HG02798 (cell line): ENCODE measurements around the gene UPF3B.
"Not testable (repeated sequence)": the region's sequence is repeated elsewhere in the genome, so short reads cannot be mapped to it uniquely, and the experiment has no call there.

ENCODE experiments used
- ATAC-seq: cut with Tn5 transposase; IDR thresholded peaks from one replicate; pipeline ENCODE4 v1.9.1; 2021; ENCODE audit warnings: mild to moderate bottlenecking; ENCODE audit not compliant: unreplicated experiment, poor library complexity

UPF3B gene

GRCh38 chrX:119852382-119853353, at the start of gene UPF3B:
TSS of gene UPF3B (minus strand) at chrX:119852963. CDS start at chrX:119852928, 35 bp downstream.
- peak; percentile 99 for ATAC-seq

DNA sequence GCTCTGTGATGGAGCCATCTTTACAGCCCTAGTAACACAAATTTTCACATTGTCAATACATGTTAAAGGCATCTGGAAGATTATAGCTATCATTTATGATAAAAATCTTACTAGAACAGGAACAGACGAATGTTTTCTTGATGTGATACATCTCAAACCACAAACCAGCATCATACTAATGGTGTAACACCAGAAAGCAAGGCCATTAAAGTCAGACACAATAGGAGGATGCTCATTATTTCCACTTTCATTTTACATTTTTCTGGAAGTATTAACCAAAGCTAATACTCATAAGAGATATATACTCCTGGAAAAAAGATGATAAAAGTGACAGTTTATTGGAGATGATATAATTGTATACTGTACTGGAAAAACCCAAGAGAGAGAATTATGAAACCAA, 48.2 kb upstream of the UPF3B start:
- ATAC-seq, result no peak

- no peak for ATAC-seq
Measured at GRCh38 chrX:119899125-119899524, 46.4 kb upstream of the UPF3B start.

- ATAC-seq, result no peak
Measured at GRCh38 chrX:119895843-119896326, 43.1 kb upstream of the UPF3B start, which contains the start of gene AKAP14. TSS of gene AKAP14 (plus strand) at chrX:119895893. CDS start at chrX:119903224, 7,331 bp downstream.

DNA sequence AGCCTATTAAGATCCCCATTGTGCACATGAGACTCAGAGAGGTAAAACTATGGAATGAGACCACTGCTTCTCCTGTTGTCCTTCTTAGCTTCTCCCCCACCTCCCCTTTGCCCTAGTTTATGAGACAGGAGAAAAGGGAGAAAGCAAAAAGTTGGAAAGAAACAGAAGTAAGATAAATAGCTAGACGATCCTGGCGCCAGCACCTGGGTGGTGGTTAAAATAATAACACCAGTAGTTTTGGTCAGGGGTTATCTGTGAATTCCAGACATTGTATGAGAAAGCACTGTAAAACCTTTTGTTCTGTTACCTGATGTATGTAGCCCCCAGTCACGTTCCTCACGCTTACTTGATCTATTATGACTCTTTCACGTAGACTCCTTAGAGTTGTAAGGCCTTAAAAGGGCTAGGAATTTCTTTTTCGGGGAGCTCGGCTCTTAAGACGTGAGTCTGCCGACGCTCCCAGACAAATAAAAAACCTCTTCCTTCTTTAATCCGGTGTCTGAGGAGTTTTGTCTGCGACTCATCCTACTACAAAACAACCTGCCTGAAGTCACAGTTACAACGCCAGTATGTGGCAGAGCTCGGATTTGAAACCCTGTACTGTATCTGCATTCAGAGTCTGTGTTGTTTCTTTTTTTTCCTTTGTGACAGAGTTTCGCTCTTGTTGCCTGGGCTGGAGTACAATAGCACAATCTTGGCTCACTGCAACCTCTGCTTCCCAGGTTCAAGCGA, 39.4 kb upstream of the UPF3B start:
- not testable (repeated sequence) for ATAC-seq

GRCh38 chrX:119890626-119891025, 37.9 kb upstream of the UPF3B start:
- not testable (repeated sequence) for ATAC-seq

GRCh38 chrX:119887721-119888425, 35.1 kb upstream of the UPF3B start:
- ATAC-seq, result peak; percentile 79

GRCh38 chrX:119885554-119886428, 33.0 kb upstream of the UPF3B start:
- no peak for ATAC-seq

DNA sequence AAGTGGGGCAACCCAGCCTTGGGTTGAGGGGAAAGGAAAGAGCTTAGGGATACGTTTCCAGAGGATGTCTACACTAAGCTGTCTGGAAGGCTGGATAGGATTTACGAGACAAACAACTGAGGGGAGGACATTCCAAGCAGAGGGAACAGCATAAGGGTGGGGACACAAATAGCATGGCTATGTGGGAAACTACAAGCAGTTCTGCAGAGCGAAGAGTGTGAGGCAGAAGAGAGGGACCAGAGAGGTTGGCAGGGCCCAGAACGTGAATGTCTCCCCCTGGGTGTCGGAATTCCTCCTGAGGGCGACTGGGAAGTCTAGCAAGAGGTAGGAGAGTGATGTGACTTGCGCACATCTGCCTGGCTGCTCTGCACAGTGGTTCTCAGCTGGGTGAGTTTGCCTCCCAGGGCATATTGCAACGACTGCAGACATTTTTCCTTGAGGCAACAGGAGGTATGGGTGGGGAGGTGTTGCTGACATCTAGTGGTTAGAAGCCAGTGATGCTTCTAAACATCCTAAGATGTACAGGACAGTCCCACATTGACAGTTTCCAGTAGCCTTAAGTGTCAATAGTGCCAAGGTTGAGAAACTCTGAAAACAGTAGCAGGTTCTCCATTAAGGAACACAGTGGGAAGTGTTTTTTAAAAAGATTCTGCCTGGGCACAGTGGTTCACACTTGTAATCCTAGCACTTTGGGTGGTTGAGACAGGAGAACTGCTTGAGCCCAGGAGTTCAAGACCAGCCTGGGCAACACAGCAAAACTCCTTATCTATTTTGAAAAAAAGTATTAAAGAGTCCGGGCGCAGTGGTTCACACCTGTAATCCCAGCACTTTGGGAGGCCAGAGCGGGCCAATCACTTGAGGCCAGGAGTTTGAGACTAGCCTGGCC, 28.0 kb upstream of the UPF3B start:
- ATAC-seq, result peak; percentile 81

- ATAC-seq, result no peak
Measured at GRCh38 chrX:119880076-119880475, 27.3 kb upstream of the UPF3B start.

DNA sequence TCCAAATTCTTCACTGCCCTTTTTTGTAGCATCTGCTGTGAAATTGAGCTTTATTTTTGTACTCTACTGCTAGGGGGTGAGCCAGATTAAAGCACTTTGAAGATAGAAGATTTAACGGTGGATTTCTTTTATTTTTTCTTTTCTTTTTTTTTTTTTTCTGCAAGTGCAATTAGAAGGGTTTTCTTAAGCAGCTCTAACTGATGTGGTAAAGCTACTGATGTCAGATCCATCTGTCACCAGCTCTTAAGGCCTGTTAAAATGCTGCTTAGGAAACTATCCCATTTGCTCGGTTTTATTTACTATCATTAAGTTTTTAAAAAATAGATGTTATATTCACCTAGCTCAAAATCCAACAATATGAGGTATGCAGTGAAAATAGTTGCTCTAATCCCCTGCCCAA, 26.0 kb upstream of the UPF3B start:
- ATAC-seq, result no peak

DNA sequence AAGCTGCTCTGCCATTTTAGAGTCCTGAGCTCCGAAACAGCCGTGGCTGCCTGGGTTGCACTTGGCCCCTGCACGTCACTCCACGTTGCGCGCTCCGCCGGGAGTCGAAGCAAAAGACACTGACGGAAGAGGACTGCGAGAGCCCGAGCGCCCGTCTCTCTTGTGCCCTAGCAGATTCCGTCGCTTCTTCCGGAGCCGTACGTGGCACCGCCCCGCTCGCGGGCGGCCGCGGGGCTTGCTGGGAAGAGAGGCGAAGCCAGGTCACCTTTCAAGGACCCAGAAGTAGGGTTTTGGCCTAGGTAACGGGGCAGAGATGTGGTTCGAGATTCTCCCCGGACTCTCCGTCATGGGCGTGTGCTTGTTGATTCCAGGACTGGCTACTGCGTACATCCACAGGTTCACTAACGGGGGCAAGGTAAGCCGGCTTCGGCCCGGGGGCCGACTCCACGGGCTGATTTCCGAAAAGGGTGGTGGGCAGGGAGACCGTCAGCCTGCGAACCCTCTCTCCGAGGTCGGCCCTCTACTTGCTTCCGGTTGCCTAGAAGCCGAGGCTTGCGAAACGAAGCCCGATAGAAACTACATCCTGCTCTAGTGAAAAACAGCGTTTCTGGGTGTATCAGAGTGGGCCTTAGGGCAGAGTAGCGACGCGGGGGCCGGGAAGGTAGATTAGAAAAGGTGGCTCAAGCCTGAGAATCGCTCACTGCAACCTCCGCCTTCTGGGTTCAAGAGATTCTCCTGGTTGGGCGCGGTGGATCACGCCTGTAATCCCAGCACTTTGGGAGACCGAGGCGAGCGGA, 19.0 kb upstream of the UPF3B start, which contains the start of the genes NDUFA1 and RNF113A:
TSS of gene NDUFA1 (plus strand) at position 234 of the 797 bp plus-strand sequence. CDS start at position 314, 80 bp downstream.
TSS of gene RNF113A (minus strand) at position 135 of the 797 bp plus-strand sequence. CDS start at position 15, 120 bp downstream.
- peak; percentile 96 for ATAC-seq

DNA sequence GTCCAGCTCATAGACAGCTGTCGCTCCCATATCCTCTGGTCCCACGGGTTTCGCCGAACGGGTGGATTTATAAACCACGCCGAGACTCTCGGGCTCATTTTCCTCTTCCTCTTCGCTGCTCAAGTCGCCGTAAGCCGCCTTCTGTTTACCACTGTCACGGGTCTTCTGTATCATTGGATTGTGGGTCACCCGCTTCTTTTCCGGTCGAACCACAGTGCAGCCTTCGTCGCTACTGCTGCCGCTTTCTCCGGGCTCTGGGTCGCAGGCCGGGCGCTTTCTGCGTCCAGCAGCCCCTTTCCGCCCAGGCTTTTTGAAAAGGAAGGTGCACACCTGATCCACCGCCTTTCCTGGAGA, 18.5 kb upstream of the UPF3B start:
- ATAC-seq, result peak; percentile 45

GRCh38 chrX:119870626-119871131, 17.9 kb upstream of the UPF3B start:
- ATAC-seq, result peak; percentile 15

- ATAC-seq, result no peak
Measured at GRCh38 chrX:119853444-119853843, 681 bp upstream of the UPF3B start.

- no peak for ATAC-seq
Measured at GRCh38 chrX:119833905-119834304, 18.9 kb downstream of the UPF3B start.

- ATAC-seq, result no peak
Measured at GRCh38 chrX:119828446-119828845, 24.3 kb downstream of the UPF3B start.
